Neural cell (in vitro differentiated cells): ENCODE data around the gene COL4A4. TPM values are rescaled to one million over a fixed set of nuclear protein-coding genes. Genes with fewer than 3 reads are reported as not detected.

Experiments used
- H2AFZ ChIP-seq: fragments of 200-600, 300-800 bp; sonication (generic), shearing (Covaris generic); 2 replicates; pipeline ENCODE4 v1.6.0; 2014; ENCODE audit warnings: low read depth, mild to moderate bottlenecking, antibody characterized with exemption, low read length, moderate library complexity
- H3F3A ChIP-seq: fragments of 200-600 bp; shearing (Covaris generic); 2 replicates; pipeline ENCODE4 v1.6.1; 2016; ENCODE audit warnings: mild to moderate bottlenecking, moderate library complexity, mixed read lengths, antibody characterized with exemption, low read length; ENCODE audit not compliant: insufficient read depth, poor library complexity, severe bottlenecking
- H3K27ac ChIP-seq: fragments of 200-600, 300-800 bp; sonication (generic), shearing (Covaris generic); 2 replicates; pipeline ENCODE4 v1.5.1; 2014; ENCODE audit warnings: mild to moderate bottlenecking, low read length, moderate library complexity
- H3K27me3 ChIP-seq: fragments of 300-800, 200-600 bp; sonication (generic), shearing (Covaris generic); 2 replicates; pipeline ENCODE4 v1.6.0; 2014; ENCODE audit warnings: mild to moderate bottlenecking, low read depth, low read length, moderate library complexity; ENCODE audit not compliant: insufficient read depth
- H3K36me3 ChIP-seq: fragments of 300-800, 200-600 bp; sonication (generic), shearing (Covaris generic); 2 replicates; pipeline ENCODE4 v1.5.1; 2014; ENCODE audit warnings: mild to moderate bottlenecking, antibody characterized with exemption, low read length, moderate library complexity; ENCODE audit not compliant: insufficient read depth
- H3K4me2 ChIP-seq: fragments of 300-800, 200-600 bp; sonication (generic), shearing (Covaris generic); 2 replicates; pipeline ENCODE4 v1.6.0; 2014; ENCODE audit warnings: mild to moderate bottlenecking, low read length
- H3K4me3 ChIP-seq: fragments of 300-800, 200-600 bp; sonication (generic), shearing (Covaris generic); 2 replicates; pipeline ENCODE4 v1.5.1; 2014; ENCODE audit warnings: mild to moderate bottlenecking, low read length, moderate library complexity
- H3K79me2 ChIP-seq: fragments of 200-600 bp; shearing (Covaris generic); replicated peaks from 2 replicates; pipeline ENCODE4 v1.6.0; 2014; ENCODE audit warnings: mild to moderate bottlenecking, low read length, moderate library complexity; ENCODE audit not compliant: insufficient read depth
- H3K9ac ChIP-seq: fragments of 300-800, 200-600 bp; sonication (generic), shearing (Covaris generic); 2 replicates; pipeline ENCODE4 v1.6.1; 2016; ENCODE audit warnings: mild to moderate bottlenecking, low read length, mixed read lengths
- H3K9me2 ChIP-seq: fragments of 200-600 bp; shearing (Covaris generic); 2 replicates; pipeline ENCODE4 v1.6.1; 2016; ENCODE audit warnings: mild to moderate bottlenecking, low read length, mixed read lengths; ENCODE audit not compliant: insufficient read depth
- H3K9me3 ChIP-seq: fragments of 200-600, 300-800 bp; sonication (generic), shearing (Covaris generic); 2 replicates; pipeline ENCODE4 v1.6.1; 2016; ENCODE audit warnings: mild to moderate bottlenecking, mixed run types, low read length, moderate library complexity, mixed read lengths
- H4K20me1 ChIP-seq: fragments of 200-600 bp; shearing (Covaris generic); 2 replicates; pipeline ENCODE4 v1.6.1; 2016; ENCODE audit warnings: mild to moderate bottlenecking, mixed run types; ENCODE audit not compliant: insufficient read depth
- CTCF ChIP-seq: fragments of 450-650 bp; IDR thresholded peaks from 2 replicates; pipeline ENCODE4 v1.5.1; 2014; ENCODE audit warnings: antibody characterized with exemption, mild to moderate bottlenecking, moderate library complexity; ENCODE audit not compliant: poor library complexity, severe bottlenecking
- EP300 ChIP-seq: fragments of 450-650 bp; conservative IDR thresholded peaks from 2 replicates; pipeline ENCODE4 v1.6.1; 2014; ENCODE audit warnings: antibody characterized with exemption, mild to moderate bottlenecking, moderate library complexity; ENCODE audit not compliant: poor library complexity, severe bottlenecking
- EZH2 ChIP-seq: fragments of 200-600, 300-800 bp; shearing (Covaris generic), sonication (generic); IDR thresholded peaks from 2 replicates; pipeline ENCODE4 v1.6.1; 2014; ENCODE audit warnings: antibody characterized with exemption, low read length, borderline replicate concordance, mild to moderate bottlenecking; ENCODE audit not compliant: insufficient read depth, poor library complexity, severe bottlenecking
- MXI1 ChIP-seq: fragments of 450-650 bp; conservative IDR thresholded peaks from 2 replicates; pipeline ENCODE4 v1.6.1; 2014; ENCODE audit warnings: antibody characterized with exemption, mild to moderate bottlenecking; ENCODE audit not compliant: poor library complexity, severe bottlenecking
- POLR2AphosphoS5 ChIP-seq: IDR thresholded peaks from 2 replicates; pipeline ENCODE4 v1.6.1; 2012
- RAD21 ChIP-seq: fragments of 450-650 bp; conservative IDR thresholded peaks from 2 replicates; pipeline ENCODE4 v1.6.1; 2014; ENCODE audit warnings: antibody characterized with exemption, mild to moderate bottlenecking, moderate library complexity
- REST ChIP-seq: IDR thresholded peaks from 2 replicates; pipeline ENCODE4 v1.6.1; 2012; ENCODE audit warnings: borderline replicate concordance
- SMC3 ChIP-seq: fragments of 450-650 bp; conservative IDR thresholded peaks from 2 replicates; pipeline ENCODE4 v1.6.1; 2014; ENCODE audit warnings: antibody characterized with exemption, mild to moderate bottlenecking, moderate library complexity; ENCODE audit not compliant: poor library complexity
- TAF1 ChIP-seq: IDR thresholded peaks from 2 replicates; pipeline ENCODE4 v1.6.1; 2012; ENCODE audit warnings: low read depth
- polyA plus RNA-seq: library from polyadenylated mRNA; depleted of rRNA; stranded (reverse); fragments of >200 nt; gene quantifications from 2 replicates; pipeline ENCODE4 v1.2.3, GENCODE V29; 2014

The COL4A4 gene
- polyA plus RNA-seq, 1 donor from 2014 or later = 0.35 TPM

- H3F3A ChIP-seq = no peaks in the 10 kb centered on the region
- H4K20me1 ChIP-seq = no peaks in the 10 kb centered on the region
- no peak overlapping the region for H2AFZ ChIP-seq
- no peaks in the 10 kb centered on the region for H3K79me2 ChIP-seq
- H3K9me2 ChIP-seq = no peaks in the 10 kb centered on the region
- H3K9ac ChIP-seq = no peak overlapping the region
- TF ChIP-seq CTCF (peak; percentile 44), POLR2AphosphoS5 (no peak)
- no peaks in the 10 kb centered on the region for H3K27me3 ChIP-seq
- no peak overlapping the region for H3K4me3 ChIP-seq
- no peaks in the 10 kb centered on the region for H3K36me3 ChIP-seq
- H3K4me2 ChIP-seq = no peak overlapping the region
- peak overlapping the region; percentile 14 for H3K27ac ChIP-seq
- no peaks in the 10 kb centered on the region for H3K9me3 ChIP-seq
Measured at GRCh38 chr2:227033471-227034148, 130.4 kb downstream of the COL4A4 start.

GRCh38 chr2:227031379-227031778, 132.6 kb downstream of the COL4A4 start:
- H3K4me3 ChIP-seq = no peak overlapping the region
- TF ChIP-seq RAD21 = no peak
- no peak for TF ChIP-seq POLR2AphosphoS5
- TF ChIP-seq EZH2 = no peak
- no peak for TF ChIP-seq REST
- TF ChIP-seq EP300 = no peak
- no peak for TF ChIP-seq MXI1
- no peak for TF ChIP-seq TAF1
- TF ChIP-seq CTCF = no peak
- no peak for TF ChIP-seq SMC3
- no peaks in the 10 kb centered on the region for H3K27me3 ChIP-seq
- H3K9me3 ChIP-seq = no peaks in the 10 kb centered on the region
- H3K9ac ChIP-seq = no peak overlapping the region
- H3F3A ChIP-seq = no peaks in the 10 kb centered on the region
- H3K9me2 ChIP-seq = no peaks in the 10 kb centered on the region
- no peaks in the 10 kb centered on the region for H3K79me2 ChIP-seq
- no peaks in the 10 kb centered on the region for H4K20me1 ChIP-seq
- no peaks in the 10 kb centered on the region for H3K36me3 ChIP-seq
- no peak overlapping the region for H3K4me2 ChIP-seq
- no peak overlapping the region for H2AFZ ChIP-seq
- no peak overlapping the region for H3K27ac ChIP-seq
